HG02884 (cell line): ENCODE results near the gene WNK1.
"Not testable (repeated sequence)": the region's sequence is repeated elsewhere in the genome, so short reads cannot be mapped to it uniquely, and the experiment has no call there.

ENCODE experiments used
- ATAC-seq: cut with Tn5 transposase; IDR thresholded peaks from one replicate; pipeline ENCODE4 v1.9.1; 2021; ENCODE audit warnings: mild to moderate bottlenecking, moderate library complexity; ENCODE audit not compliant: unreplicated experiment

Gene WNK1

DNA sequence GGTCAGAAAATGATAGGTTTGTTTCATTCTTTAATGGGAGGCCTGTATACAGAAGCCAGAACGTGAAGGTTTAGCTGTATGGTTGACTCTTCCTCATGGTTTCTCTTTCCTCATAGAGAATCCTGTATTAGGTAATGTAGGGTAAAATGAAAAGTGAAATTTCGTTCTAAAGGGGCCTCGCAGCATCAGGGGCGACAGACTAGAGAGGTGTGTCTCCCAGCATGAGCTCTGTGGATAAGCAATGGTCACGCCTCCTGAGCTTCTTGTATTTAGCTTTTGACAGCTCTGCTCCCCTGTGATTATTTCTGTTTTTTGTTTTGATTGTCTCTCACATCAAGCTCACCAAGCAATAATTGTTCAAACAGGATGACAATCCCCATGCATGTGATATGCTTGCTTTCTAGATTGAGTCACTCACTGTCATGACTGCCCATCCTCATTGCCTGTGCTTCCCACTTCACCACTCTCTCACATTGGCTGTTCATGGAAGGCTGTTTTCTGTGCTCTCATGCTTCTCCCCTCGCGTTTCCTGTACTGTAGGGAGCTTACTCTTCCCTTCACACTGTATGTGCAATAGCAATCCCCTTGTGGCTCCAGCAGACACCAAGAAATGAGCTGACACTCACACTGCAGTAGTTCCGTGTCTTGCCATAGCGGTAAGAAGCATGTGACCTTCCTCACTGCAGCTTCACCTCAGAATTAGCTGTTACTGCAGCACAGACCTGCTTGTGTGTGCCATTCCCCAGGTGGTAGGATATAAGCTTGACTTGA, 153.1 kb downstream of the WNK1 start:
- no peak for ATAC-seq

DNA sequence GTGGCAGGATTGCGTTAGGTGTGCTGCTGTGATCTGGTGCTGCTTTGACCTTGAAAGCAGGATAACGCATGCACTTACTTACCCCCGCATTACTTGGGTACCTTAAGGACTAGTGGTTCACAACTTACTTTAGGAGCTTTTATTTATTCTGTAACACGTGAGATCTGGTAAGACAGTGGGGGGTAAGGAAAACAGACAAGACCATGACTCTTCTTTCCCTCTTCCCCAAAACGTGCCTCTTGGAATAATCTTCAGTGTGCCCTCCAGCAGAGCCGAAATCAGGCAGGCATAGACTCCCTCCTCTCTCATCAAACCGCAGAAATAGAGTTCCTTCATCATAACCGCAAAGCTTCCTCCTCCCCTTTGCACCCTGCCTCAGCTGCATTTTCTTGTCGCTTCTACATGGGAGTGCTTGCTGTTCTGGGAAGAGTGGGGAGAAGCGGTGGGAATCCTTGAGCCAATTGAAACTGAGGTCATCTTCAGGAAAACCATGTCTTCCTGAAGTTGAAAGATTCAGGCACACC, 153.7 kb downstream of the WNK1 start:
- no peak for ATAC-seq

DNA sequence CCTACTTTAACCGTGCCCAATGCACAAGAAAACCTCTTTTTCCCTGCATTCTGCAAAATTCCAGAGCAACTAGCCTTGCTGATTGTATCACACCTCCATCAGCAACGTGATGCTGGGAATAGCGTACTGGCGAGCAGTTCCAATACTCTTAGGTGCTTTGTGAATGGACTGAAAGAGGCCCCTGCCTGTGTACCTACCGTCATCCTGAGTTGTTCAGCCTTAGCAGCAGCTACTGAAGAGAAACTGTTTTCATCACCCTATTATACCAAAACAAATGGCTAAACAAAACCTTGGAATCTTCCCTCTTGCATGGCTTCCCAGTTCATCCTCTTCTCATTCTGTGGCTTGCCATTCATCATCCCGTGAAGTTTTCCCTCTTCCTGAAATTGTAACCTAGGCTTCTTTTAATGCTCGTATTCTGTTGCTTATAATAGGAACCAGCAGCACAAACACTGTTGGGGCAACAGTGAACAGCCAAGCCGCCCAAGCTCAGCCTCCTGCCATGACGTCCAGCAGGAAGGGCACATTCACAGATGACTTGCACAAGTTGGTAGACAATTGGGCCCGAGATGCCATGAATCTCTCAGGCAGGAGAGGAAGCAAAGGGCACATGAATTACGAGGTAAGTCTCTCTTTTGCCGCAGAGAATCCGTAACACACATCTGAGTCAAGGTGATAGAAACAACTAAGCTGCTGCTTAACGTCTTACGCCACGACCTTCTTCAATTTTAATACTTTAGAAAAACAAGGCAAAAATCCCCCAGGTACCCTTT, 155.2 kb downstream of the WNK1 start:
- no peak for ATAC-seq

DNA sequence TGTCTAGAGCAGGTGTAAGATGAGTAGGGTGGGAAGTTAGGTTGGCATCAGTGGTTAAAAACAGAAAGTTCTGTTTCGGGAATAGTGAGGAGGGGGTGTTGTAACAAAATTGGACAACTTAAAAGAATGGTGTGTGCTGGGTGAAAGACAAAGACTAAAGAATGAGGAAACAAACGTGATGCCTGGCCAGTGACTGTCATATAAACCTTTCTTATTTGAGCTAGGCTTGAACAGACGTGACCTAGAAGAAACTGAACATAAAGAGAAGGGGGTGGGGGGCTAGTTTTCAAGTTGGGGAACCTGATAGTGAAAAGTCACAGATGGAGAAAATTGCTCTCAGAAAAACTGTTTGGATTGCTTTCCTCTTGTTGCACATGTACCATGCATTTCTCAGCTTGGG, 157.5 kb downstream of the WNK1 start:
- no peak for ATAC-seq

DNA sequence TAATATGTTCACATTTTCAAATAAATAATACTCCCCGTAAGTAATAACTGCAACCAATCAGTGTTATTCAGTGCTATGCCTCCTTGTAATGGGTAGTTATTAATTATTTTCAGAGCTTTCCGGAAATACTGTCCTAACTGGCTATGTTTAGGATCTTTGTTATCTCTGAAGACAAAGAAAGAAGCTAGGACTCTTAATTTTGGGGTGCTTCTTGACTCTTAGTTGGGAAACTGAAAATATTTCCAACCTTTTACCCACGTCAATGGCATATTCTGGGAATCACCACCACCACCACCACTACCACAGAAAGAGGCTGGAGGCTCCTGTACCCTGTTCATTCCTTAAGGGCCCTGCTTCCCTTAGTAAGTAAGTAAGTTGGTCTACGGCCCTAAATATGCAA, 158.0 kb downstream of the WNK1 start:
- no peak for ATAC-seq

DNA sequence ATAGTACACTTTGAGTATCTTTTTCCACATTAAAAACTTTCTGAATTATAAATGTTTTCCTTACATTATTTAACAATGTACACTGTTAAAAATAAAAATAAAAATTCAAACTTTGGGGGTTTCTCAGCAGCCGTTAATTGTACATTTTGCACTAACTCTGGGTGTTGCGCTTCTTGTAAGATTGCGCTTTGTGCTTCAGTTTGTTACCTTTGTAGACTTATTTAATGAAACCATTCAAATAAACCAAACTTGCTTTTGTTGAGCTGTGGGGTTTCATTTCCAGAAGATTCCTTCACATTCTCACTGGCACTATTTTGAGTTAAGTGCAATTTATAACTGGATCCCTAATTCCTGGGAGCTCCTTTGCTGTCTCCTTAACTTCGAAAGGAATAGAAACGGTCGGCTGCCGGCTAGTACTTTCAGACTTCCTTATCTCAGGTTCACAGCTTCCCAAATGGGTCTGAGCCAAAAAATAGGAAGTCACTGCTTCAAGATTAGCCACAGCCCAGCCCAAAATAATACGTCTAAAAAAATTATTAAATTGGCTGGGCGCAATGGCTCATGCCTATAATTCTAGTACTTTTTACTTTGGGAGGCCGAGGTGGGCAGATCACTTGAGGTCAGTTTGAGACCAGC, 158.9 kb downstream of the WNK1 start:
- no peak for ATAC-seq

DNA sequence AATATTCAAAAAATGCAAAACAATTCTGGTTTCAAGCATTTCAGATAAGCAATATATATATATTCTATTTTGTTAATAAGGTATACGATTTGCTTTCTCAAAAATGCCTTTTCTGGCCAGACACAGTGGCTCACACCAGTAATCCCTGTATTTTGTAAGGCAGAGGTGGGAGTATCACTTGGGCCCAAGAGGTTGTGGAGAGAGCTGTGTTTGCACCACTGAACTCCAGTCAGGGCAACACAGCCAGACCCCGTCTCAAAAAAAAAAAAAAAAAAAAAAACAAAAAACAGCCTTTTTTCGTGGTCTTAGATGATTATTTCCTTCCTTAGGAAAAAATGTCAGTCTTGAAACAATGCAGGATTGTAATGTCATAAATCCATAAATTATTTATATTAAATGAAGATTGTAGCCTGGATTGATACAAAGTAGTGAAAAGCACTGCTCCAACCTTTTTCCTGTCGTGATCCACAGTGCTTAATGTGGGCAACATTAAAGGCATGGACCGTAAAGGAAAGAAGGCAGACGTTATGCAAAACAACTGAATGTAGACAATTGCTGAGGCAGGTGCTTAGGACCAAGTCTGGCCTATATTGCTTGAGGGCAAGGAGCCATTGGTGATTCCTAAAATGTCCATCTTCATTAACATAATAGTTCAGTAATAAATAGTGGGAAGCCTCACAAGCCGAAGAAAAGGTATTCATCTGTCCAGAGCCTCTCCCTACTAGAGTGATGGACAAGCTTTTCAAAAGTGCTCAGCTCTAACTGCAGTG, 160.3 kb downstream of the WNK1 start:
- ATAC-seq: no peak

DNA sequence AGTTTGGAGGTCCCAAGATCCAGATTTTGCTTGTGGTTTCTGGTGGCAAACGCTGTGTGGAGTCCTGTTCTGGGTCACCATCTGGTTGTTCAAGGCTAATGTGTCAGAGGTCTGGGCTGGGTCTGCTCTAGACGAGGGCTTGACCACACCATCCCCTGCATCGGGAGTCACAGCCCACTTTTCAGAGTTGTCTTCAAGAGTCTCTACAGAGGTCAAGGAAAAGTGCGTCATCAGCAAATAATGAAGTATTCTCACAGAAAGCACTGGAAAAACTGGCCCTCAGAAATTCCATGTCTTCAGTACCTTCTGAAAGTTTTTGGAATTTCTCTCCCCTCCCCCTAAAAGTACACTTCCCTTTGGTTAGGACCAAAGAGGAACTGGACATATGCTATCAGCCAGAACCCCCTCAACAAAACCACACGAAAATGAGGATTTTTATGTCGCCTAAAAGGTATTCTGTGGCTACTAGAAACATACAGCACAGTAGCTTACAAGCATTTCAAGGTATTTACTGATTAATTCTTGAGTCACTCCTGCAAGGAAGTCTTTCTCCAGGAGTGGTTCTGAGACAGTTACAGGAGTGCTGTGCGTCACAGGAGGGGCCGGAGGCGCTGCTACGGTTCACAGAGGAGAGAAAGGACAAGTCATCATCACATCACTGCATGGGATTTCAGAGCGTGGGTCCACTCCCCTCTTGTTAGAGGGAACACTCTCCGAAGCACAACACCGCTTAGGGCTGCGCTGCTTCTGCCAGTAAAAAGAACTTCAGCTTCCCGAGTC, 161.7 kb downstream of the WNK1 start:
- ATAC-seq: no peak

DNA sequence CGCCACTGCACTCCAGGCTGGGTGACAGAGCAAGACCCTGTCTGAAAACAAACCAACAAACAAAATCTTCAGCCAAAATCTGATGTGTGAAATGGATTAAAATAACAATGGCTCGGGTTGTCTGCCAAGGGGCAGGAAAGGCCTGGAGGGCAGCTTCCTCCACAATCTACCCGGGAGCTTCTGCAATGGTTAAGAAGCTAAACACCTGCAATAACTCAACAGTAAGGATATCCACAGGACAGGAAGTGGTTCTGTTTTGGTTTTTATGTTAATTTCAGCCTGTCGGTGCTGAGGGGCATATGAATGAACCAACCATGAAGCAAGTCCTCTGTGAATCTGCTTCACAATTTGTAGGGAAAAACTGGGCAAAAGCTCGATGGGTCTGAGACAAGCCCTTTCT, 162.7 kb downstream of the WNK1 start:
- ATAC-seq: no peak

DNA sequence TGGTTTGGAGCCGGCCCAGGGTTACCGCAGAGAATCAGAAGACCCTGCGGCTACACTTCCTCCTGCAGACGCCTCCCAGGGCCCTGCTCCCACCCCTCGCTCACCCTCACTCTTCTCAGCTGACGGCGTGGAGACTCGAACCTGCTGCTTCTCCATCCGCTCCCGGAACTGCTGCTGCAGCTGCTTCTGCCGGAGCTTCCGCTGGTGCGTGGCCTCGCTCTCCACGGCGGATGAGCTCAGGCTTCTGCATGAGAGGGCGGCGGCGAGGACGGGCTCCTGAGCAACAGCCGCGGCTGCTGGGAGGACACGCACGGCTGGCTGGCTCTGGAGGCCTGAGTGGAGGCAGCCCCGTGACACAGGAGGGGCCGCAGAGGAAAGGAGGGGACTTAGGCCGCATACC, 163.9 kb downstream of the WNK1 start:
- ATAC-seq: no peak

DNA sequence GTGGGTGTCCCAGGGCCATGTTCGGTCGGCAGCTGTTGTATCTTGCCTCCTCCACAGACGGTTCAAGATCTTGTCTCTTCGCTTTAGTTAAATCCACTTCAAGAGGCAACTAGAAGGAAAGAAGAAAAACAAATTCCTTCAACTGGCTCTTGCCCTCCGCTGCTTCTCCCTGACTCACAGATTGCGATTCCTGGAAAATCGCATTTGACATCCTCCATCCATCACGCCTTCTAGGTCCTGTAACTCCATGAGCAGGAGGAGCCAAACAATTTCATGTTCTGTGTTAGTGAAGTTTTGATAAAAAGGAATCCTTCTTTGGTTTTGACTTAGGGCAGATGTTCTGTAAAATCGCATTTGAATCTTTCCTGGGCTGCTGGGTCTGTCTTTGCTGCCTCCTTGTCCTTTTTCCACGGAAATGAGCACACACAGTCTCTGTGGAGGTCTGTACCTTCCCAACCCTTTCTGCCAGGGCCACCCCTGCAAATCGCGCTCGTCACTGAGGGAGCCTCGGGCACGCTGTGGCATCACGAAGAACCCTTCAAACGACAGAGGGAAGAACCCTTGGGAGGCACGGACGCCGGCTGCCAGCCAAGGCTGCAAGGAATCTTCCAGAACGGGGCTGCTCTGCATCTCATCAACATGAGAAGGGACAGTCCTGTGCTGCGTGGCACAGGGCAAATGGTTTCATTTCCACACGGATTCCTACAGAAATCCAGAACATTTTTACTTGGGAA, 164.5 kb downstream of the WNK1 start:
- no peak for ATAC-seq

DNA sequence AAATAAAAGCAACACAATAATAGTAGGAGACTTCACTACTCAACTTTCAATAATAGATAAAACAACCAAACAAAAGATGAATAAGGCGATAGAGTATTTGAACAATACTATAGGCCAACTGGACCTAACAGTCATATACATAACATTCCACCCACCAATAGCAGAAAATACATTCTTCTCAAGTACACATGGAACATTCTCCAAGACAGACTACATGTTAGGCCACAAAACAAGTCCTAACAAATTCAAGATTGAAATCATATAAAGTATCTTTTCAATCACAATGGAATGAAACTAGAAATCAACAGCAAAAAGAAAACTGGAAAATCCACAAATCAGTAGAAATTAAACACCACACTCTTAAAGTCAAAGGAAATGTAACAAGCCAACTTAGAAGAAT, 168.3 kb downstream of the WNK1 start:
- ATAC-seq: no peak

DNA sequence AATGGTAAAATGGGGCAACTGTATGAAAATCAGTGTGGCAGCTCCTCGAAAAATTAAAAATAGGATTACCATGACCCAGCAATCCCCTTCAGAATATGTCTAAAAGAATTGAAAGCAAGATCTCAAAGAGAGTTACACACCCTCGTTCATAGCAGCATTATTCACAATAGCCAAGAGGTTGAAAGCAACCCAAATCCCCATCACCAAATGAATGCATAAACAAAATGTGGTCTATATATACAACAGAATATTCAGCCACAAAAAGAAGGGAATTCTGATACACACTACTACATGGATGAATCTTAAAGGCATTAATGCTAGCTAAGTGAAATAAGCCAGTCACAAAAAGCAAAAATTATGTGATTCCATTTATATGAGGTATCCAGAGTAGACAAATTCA, 169.9 kb downstream of the WNK1 start:
- ATAC-seq: no peak

DNA sequence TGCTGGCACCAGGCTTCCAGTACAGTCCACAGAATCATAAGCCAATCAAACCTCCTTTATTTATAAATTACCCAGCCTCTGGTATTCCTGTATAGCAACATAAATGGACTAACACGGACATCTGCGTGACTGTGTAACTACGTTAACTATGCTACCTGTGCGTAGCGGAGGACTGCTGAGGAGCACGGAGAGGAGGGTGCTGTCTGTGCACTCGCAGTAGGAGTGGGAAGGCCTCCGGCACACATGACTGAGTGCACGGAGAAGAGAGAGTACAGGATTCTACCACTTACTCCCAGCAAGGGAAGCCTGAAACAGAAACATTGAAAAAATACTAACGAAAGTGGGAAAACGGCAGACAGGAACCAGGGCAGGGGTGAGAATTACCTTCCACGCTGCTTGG, 174.3 kb downstream of the WNK1 start:
- no peak for ATAC-seq

DNA sequence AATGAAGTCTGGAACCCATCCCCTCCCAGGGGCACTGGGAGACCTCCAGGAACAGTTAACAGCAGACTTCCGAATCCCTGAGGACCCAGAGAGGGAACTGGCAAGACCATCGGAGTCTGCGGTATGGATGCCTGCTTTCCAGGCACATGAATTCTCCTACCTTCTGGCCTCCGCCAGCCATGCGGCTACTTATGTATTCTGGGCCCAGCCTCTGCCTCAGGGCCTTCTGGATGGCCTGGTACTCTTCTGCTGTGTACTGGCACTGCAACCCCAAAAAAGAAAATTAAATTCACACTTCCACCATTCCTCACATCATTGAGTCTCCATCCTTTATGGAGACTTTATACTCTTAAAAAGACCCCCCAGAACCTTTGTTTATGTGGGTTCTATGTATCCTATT, 178.7 kb downstream of the WNK1 start:
- no peak for ATAC-seq

DNA sequence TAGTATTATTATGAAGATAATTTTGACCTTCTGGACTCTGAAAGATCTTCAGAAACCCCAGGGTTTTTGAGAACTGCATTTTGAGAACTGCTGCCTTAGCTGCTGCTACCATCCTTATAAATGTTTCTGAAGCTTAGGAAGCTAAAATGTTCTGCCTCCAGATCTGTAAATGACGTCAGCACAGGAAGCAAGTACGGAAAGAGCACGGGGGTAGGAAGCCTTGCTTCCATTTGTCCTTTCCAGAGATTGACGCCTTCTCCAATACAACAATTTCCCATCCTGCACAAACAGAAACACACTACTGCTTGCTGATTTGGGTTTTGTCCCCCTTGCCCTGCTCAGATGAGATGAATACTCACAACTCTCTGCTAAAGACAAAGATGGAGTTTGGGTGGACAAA, 179.2 kb downstream of the WNK1 start:
- no peak for ATAC-seq

DNA sequence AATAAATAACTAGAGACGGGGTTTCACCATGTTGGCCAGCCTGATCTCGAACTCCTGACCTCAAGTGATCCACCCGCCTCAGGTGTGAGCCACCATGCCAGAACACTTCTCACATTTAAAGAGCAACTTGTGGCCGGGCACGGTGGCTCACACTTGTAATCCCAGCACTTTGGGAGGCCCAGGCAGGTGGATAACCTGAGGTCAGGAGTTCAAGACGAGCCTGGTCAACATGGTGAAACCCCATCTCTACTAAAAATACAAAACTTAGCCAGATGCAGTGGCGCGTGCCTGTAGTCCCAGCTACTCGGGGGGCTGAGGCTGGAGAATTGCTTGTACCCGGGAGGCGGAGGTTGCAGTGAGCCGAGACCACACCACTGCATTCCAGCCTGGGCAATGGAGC, 183.5 kb downstream of the WNK1 start:
- not testable (repeated sequence) for ATAC-seq

DNA sequence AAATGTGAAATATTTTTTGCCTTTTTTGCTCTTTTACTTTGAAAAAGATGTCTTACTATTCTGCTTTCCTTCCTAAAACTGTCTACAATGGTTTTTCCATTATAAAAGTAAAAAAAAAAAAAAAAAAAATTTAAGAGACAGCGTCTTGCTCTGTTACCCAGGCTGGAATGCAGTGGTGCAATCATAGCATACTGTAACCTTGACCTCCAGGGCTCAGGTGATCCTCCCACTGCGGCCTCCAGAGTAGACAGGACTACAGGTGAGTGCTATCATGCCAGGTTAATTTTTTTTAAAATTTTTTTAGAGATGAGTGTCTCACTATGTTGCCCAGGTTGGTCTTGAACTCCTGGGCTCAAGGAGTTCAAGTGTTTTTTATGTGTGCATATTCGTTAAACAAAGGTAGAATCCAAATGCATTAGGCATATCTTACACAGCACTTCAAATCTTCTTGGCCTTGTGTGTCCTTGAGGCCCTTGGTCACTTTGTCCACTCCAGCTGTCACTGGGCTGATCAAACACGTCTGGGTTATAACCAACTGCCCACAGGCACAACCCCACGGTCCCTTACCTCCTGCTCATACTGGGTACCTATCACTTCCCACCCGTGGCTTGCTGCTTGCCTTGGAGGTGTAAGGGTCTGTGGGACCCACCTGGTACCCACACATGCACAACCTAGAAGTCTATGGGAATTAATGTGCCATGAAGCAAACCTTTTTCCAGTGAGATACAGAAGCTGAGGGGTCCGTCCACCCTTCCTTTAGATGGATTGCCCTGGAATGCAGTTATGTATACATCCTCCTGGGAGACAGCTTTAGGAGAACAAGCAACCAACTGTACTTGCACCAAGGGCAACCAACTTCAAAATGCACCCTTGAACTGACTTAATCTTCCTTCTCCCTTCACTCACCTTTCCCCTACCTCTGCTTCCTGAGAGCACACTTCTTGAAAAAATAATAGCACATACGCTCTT, 184.3 kb downstream of the WNK1 start:
- ATAC-seq: no peak
